ENCODE data around the gene SLC1A2.

The SLC1A2 gene

GRCh38 chr11:35238882-35239281 is 180.5 kb downstream of the SLC1A2 start:
- no peak for DNase-seq (ENCODE audit: low read depth)
- no peak overlapping the region for H3K4me3 ChIP-seq (ENCODE audit: low read depth, low read length)
- TF ChIP-seq CTCF (IDR thresholded peaks at IDR 0.05; ENCODE audit: low read depth, low read length): no peak
- no peak for TF ChIP-seq POLR2A (IDR thresholded peaks at IDR 0.05; ENCODE audit: extremely low read depth, insufficient read length)
- TF ChIP-seq MYC (IDR thresholded peaks at IDR 0.05; ENCODE audit: low read depth, low read length): no peak
- no peak for TF ChIP-seq MAX (IDR thresholded peaks at IDR 0.05; ENCODE audit: low read depth, low read length)

GRCh38 chr11:35237860-35238715 is 181.3 kb downstream of the SLC1A2 start:
- TF ChIP-seq MAX (IDR thresholded peaks at IDR 0.05; ENCODE audit: low read depth, low read length) (no peak), POLR2A (IDR thresholded peaks at IDR 0.05; ENCODE audit: extremely low read depth, insufficient read length) (no peak), CTCF (IDR thresholded peaks at IDR 0.05; ENCODE audit: low read depth, low read length) (peak; percentile 78), MYC (IDR thresholded peaks at IDR 0.05; ENCODE audit: low read depth, low read length) (no peak)
- H3K4me3 ChIP-seq (ENCODE audit: low read depth, low read length): no peak overlapping the region
- DNase-seq (ENCODE audit: low read depth): peak; percentile 83

GRCh38 chr11:35237351-35237750 is 182.0 kb downstream of the SLC1A2 start:
- H3K4me3 ChIP-seq (ENCODE audit: low read depth, low read length): no peak overlapping the region
- DNase-seq (ENCODE audit: low read depth): no peak
- TF ChIP-seq POLR2A (IDR thresholded peaks at IDR 0.05; ENCODE audit: extremely low read depth, insufficient read length) (no peak), MYC (IDR thresholded peaks at IDR 0.05; ENCODE audit: low read depth, low read length) (no peak), MAX (IDR thresholded peaks at IDR 0.05; ENCODE audit: low read depth, low read length) (no peak), CTCF (IDR thresholded peaks at IDR 0.05; ENCODE audit: low read depth, low read length) (no peak)

- peak; percentile 22 for DNase-seq (ENCODE audit: low read depth)
- H3K4me3 ChIP-seq (ENCODE audit: low read depth, low read length): no peak overlapping the region
- TF ChIP-seq MAX (IDR thresholded peaks at IDR 0.05; ENCODE audit: low read depth, low read length) (no peak), POLR2A (IDR thresholded peaks at IDR 0.05; ENCODE audit: extremely low read depth, insufficient read length) (no peak), CTCF (IDR thresholded peaks at IDR 0.05; ENCODE audit: low read depth, low read length) (no peak), MYC (IDR thresholded peaks at IDR 0.05; ENCODE audit: low read depth, low read length) (no peak)
These were observed 182.7 kb downstream of the SLC1A2 start for GRCh38 chr11:35236667-35237003.

- no peak overlapping the region for H3K4me3 ChIP-seq (ENCODE audit: low read depth, low read length)
- no peak for TF ChIP-seq CTCF (IDR thresholded peaks at IDR 0.05; ENCODE audit: low read depth, low read length)
- no peak for TF ChIP-seq POLR2A (IDR thresholded peaks at IDR 0.05; ENCODE audit: extremely low read depth, insufficient read length)
- no peak for TF ChIP-seq MYC (IDR thresholded peaks at IDR 0.05; ENCODE audit: low read depth, low read length)
- no peak for TF ChIP-seq MAX (IDR thresholded peaks at IDR 0.05; ENCODE audit: low read depth, low read length)
- DNase-seq (ENCODE audit: low read depth): no peak
These were observed 183.3 kb downstream of the SLC1A2 start for GRCh38 chr11:35235936-35236666.
